GM12878 (cell line): ENCODE data around the gene SYNJ2. TPM values are rescaled to one million over a fixed set of nuclear protein-coding genes. Genes with fewer than 3 reads are reported as not detected.

Source experiments
- ATAC-seq: fragments of 200-7000 bp; cut with Tn5 transposase; 3 replicates; pipeline ENCODE4 v1.9.1; 2020; ENCODE audit warnings: mild to moderate bottlenecking, moderate library complexity
- BruUV-seq: library from RNA; stranded (reverse); fragments of 400-500 nt; replicated peaks from 2 replicates; lab custom pipeline; 2021; lab: Mats Ljungman, UMichigan
- CTCF ChIA-PET: fragments of 300-600 bp; sonication (Branson Sonifier 250); formaldehyde crosslinking; extraction: SDS; loops from one replicate; lab custom pipeline; 2021; ENCODE audit warnings: inconsistent platforms; lab: Yijun Ruan, JAX
- POLR2A ChIA-PET: fragments of 350-600 bp; formaldehyde crosslinking; extraction: SDS; loops from one replicate; lab custom pipeline; 2021; ENCODE audit warnings: inconsistent platforms; lab: Charles Lee
- RAD21 ChIA-PET: fragments of 300-600 bp; sonication (Branson Sonifier 250); formaldehyde crosslinking; loops from one replicate; lab custom pipeline; 2023; ENCODE audit warnings: antibody characterized with exemption; ENCODE audit not compliant: unreplicated experiment; lab: Charles Lee
- SMC1A ChIA-PET: fragments of 300-600 bp; sonication (Branson Sonifier 250); formaldehyde crosslinking; loops from one replicate; lab custom pipeline; 2023; ENCODE audit not compliant: unreplicated experiment, uncharacterized antibody; lab: Charles Lee
- DNase-seq: peaks from one replicate; pipeline ENCODE4 v3.0.0-alpha.2; 2011; ENCODE audit warnings: low read depth, low spot score
- FAIRE-seq: peaks from 3 replicates; lab custom pipeline; 2011; peaks lifted over from hg19 to GRCh38; lab: Jason Lieb, UNC
- H2AFZ ChIP-seq: 2 replicates; pipeline ENCODE4 v1.6.0; 2011; ENCODE audit warnings: low read depth, low read length, control low read depth; ENCODE audit not compliant: control insufficient read depth
- H3K27ac ChIP-seq: 2 replicates; pipeline ENCODE4 v1.5.1; 2011; ENCODE audit warnings: control low read depth; ENCODE audit not compliant: control insufficient read depth, insufficient read depth
- H3K27me3 ChIP-seq, 2 experiments: replicated peaks in 1 of 2; 2 replicates each; pipeline versions ENCODE4 v1.6.0 to v1.6.1; 2011; ENCODE audit warnings: low read length in 1 of 2; ENCODE audit not compliant: control insufficient read depth in 2 of 2, insufficient read depth in 2 of 2
- H3K36me3 ChIP-seq, 2 experiments: 2 replicates each; pipeline ENCODE4 v1.5.1; 2011; ENCODE audit warnings: low read length in 1 of 2; ENCODE audit not compliant: control insufficient read depth in 2 of 2, insufficient read depth in 2 of 2
- H3K4me1 ChIP-seq: 2 replicates; pipeline ENCODE4 v1.6.1; 2011; ENCODE audit warnings: mild to moderate bottlenecking, low read length, moderate library complexity, mixed read lengths; ENCODE audit not compliant: control insufficient read depth, insufficient read depth
- H3K4me2 ChIP-seq: 2 replicates; pipeline ENCODE4 v1.6.0; 2011; ENCODE audit warnings: control low read depth; ENCODE audit not compliant: control insufficient read depth, insufficient read depth
- H3K4me3 ChIP-seq: fragments of 200-600 bp; sonication (generic); 2 replicates; pipeline ENCODE4 v1.5.1; 2016
- H3K79me2 ChIP-seq: 2 replicates; pipeline ENCODE4 v1.6.0; 2011; ENCODE audit warnings: low read length; ENCODE audit not compliant: control insufficient read depth, insufficient read depth
- H3K9ac ChIP-seq: 2 replicates; pipeline ENCODE4 v1.8.0; 2011; ENCODE audit warnings: low read length, control low read depth, mixed read lengths; ENCODE audit not compliant: control insufficient read depth, insufficient read depth
- H3K9me3 ChIP-seq: replicated peaks from 3 replicates; pipeline ENCODE4 v1.5.1; 2011; ENCODE audit warnings: mild to moderate bottlenecking, low read length; ENCODE audit not compliant: control insufficient read depth, insufficient read depth
- H4K20me1 ChIP-seq: 2 replicates; pipeline ENCODE4 v1.6.0; 2011; ENCODE audit not compliant: control insufficient read depth, insufficient read depth
- CBX3 ChIP-seq: fragments of 200-600 bp; sonication (generic); IDR thresholded peaks from 2 replicates; pipeline ENCODE4 v1.6.1; 2016; ENCODE audit warnings: low read depth, borderline replicate concordance
- CEBPB ChIP-seq, 2 experiments: fragments of 150-350 bp in 1 of 2; IDR thresholded peaks; 2 replicates each; pipeline ENCODE4 v1.6.1; 2012 to 2014; ENCODE audit warnings: low read depth in 2 of 2, low read length in 2 of 2, borderline replicate concordance in 1 of 2, inconsistent platforms in 1 of 2
- CHD2 ChIP-seq: IDR thresholded peaks from 2 replicates; pipeline ENCODE4 v1.6.1; 2011; ENCODE audit warnings: low read depth, low read length, improper control_type of control experiment, borderline replicate concordance
- HDAC6 ChIP-seq: fragments of 200-600 bp; sonication (generic); IDR thresholded peaks from one replicate; pipeline ENCODE4 v1.8.0; 2017; ENCODE audit warnings: antibody characterized with exemption; ENCODE audit not compliant: unreplicated experiment
- IRF4 ChIP-seq: IDR thresholded peaks from 2 replicates; pipeline ENCODE4 v1.6.1; 2011; ENCODE audit warnings: low read depth, low read length
- MYB ChIP-seq: fragments of 150-350 bp; IDR thresholded peaks from 2 replicates; pipeline ENCODE4 v1.6.1; 2014; ENCODE audit warnings: mild to moderate bottlenecking, low read depth, low read length, borderline replicate concordance
- PML ChIP-seq: IDR thresholded peaks from 2 replicates; pipeline ENCODE4 v1.6.1; 2012; ENCODE audit warnings: low read length, inconsistent platforms
- RAD51 ChIP-seq: fragments of 450-650 bp; IDR thresholded peaks from 2 replicates; pipeline ENCODE4 v1.6.1; 2016; ENCODE audit warnings: moderate library complexity, mild to moderate bottlenecking, inconsistent platforms
- SMARCA5 ChIP-seq: fragments of 450-650 bp; IDR thresholded peaks from 2 replicates; pipeline ENCODE4 v1.6.1; 2017; ENCODE audit warnings: mild to moderate bottlenecking
- STAT3 ChIP-seq: IDR thresholded peaks from 2 replicates; pipeline ENCODE4 v1.6.1; 2011; ENCODE audit warnings: low read depth, low read length, improper control_type of control experiment
- ZNF217 ChIP-seq: fragments of 450-650 bp; IDR thresholded peaks from 2 replicates; pipeline ENCODE4 v1.6.1; 2017; ENCODE audit warnings: antibody characterized with exemption, mild to moderate bottlenecking
- WGBS: methylation state at CpG from one replicate; pipeline ENCODE4 v1.1.6; 2016; ENCODE audit warnings: low lambda C conversion rate; ENCODE audit not compliant: insufficient replicate concordance, insufficient coverage; ENCODE audit errors: missing lambda C conversion rate; 5-methylcytosine and 5-hydroxymethylcytosine counted together
- in situ Hi-C: fragments of 300-500 bp; cut with MboI; formaldehyde crosslinking; loops from 9 replicates; pipeline ENCODE4 v1.14.3; 2018; ENCODE audit warnings: mixed read lengths
- intact Hi-C: fragments of 100-400 bp; cut with micrococcal nuclease; formaldehyde crosslinking; loops from one replicate; pipeline ENCODE4 v1.14.2; 2022; ENCODE audit not compliant: unreplicated experiment
- polyA plus RNA-seq, 11 experiments: library from polyadenylated mRNA; depleted of rRNA in 4 of 11; unstranded in 6 of 11; stranded (reverse) in 5 of 11; fragments of >200 nt; fragmentation: Nextera tagmentation in 4 of 11; fragmentation: Illumina TruSeq in 1 of 11; extraction: Ambion mirVana in 4 of 11; extraction: Trizol in 1 of 11; gene quantifications; 1 replicate in 1 of 11; 2 replicates in 10 of 11; pipeline versions ENCODE4 v1.2.1 to v1.2.3, GENCODE V29; 2011 to 2016; ENCODE audit warnings: inconsistent platforms in 2 of 11, missing spikeins in 2 of 11, low read depth in 1 of 11
- total RNA-seq, 4 experiments: library from RNA; depleted of rRNA in 3 of 4; stranded (reverse); fragments of >200 nt in 3 of 4; fragmentation: Illumina TruSeq in 1 of 4; extraction: Trizol in 1 of 4; gene quantifications; 2 replicates each; pipeline versions ENCODE4 v1.2.1 to v1.2.3, GENCODE V29; 2013 to 2021
- TF ChIP-seq, protein P1 (sequence below): fragments of 450-650 bp; IDR thresholded peaks from 2 replicates; pipeline ENCODE4 v1.6.1; 2017; ENCODE audit warnings: mild to moderate bottlenecking
- TF ChIP-seq, protein P2 (sequence below): IDR thresholded peaks from 2 replicates; pipeline ENCODE4 v1.6.1; 2012; ENCODE audit warnings: low read depth, low read length, improper control_type of control experiment
- TF ChIP-seq, protein P3 (sequence below): fragments of 450-650 bp; IDR thresholded peaks from 2 replicates; pipeline ENCODE4 v1.6.1; 2018; ENCODE audit warnings: borderline replicate concordance, mild to moderate bottlenecking; ENCODE audit not compliant: partially characterized antibody

Gene SYNJ2
- total and polyA plus RNA-seq, 10 of the 15 experiments (the other 5 are each of a cell fraction or from before 2014, with no cell fraction given) = 0.11 to 1.8 (median 0.57) TPM

DNA sequence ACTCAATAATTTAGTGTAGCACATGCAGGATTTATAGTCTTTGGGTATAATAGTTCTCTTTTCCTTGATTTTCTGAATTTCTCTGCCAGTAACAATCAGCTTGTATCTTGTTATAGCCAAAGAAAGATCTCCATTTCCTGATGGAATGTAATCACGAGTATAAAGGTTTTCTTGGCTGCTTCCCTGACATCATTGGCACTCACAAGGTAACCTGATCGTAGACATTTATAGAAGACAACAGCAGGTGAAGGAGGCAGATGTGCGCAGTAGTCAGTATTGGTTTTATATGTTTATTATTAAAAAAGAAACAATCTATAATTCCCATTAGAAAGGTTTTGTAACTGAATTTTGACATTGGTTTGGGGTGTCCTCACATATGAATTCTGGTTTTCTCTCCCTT is 44.3 kb upstream of the SYNJ2 start:
- no peak for DNase-seq
- BruUV-seq = no TSS peak
- CTCF ChIA-PET = interaction anchor here (1.0 to 1.8 kb wide), 2 partner anchors 14 to 28 kb away, joined by 3 to 5 read pairs; no protein-coding TSS in a partner anchor

DNA sequence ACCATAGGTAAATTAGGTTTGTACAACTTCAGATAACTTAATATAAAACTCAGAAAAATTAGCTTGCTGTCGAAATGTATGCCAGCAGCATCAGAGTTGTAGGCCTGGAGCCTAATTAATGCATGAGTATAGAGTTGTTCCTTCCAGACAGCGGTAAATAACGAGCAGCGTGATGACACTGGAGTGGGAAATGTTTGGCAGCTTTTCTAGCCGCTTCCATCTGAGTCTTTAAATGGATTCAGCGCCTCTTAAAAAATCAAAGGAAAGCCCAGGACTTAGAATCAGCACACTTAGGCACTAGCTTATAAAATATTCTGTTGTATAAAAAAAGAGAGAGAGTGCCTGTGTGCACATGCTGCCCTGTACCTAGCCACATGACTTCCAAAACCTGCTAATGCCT is 43.7 kb upstream of the SYNJ2 start:
- DNase-seq (no peak), FAIRE-seq (no peak), ATAC-seq (no peak)
- no peak overlapping the region for H3K27ac ChIP-seq
- no peak overlapping the region for H3K4me3 ChIP-seq
- no peaks in the 10 kb centered on the region for H3K4me1 ChIP-seq
- BruUV-seq = no TSS peak
- ChIA-PET RAD21 (interaction anchor here (1.6 kb wide), 1 partner anchor 10 kb away, joined by 3 read pairs; no protein-coding TSS in a partner anchor), SMC1A (no interaction called here), CTCF (no interaction called here), POLR2A (no interaction called here)
- no peak overlapping the region for H2AFZ ChIP-seq
- H3K9ac ChIP-seq = no peak overlapping the region
- H3K27me3 ChIP-seq = no peaks in the 10 kb centered on the region; a peak in 2 of 4 replicates
- in situ Hi-C loops = no loop called here
- intact Hi-C loops = no loop called here
- no peaks in the 10 kb centered on the region for H4K20me1 ChIP-seq
- H3K9me3 ChIP-seq = no peaks in the 10 kb centered on the region
- H3K79me2 ChIP-seq = no peaks in the 10 kb centered on the region
- 83% methylated on average over 6 of the region's 6 CpGs for WGBS
- H3K4me2 ChIP-seq = no peak overlapping the region
- no peaks in the 10 kb centered on the region for H3K36me3 ChIP-seq
- TF ChIP-seq, protein P1, sequence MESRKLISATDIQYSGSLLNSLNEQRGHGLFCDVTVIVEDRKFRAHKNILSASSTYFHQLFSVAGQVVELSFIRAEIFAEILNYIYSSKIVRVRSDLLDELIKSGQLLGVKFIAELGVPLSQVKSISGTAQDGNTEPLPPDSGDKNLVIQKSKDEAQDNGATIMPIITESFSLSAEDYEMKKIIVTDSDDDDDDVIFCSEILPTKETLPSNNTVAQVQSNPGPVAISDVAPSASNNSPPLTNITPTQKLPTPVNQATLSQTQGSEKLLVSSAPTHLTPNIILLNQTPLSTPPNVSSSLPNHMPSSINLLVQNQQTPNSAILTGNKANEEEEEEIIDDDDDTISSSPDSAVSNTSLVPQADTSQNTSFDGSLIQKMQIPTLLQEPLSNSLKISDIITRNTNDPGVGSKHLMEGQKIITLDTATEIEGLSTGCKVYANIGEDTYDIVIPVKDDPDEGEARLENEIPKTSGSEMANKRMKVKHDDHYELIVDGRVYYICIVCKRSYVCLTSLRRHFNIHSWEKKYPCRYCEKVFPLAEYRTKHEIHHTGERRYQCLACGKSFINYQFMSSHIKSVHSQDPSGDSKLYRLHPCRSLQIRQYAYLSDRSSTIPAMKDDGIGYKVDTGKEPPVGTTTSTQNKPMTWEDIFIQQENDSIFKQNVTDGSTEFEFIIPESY = no peak
- TF ChIP-seq CEBPB (IDR thresholded peaks at IDR 0.05; ENCODE audit: borderline replicate concordance in 1 of 2, low read depth in 2 of 2, low read length in 2 of 2) (no peak), PML (no peak), STAT3 (no peak), ZNF217 (no peak), RAD51 (no peak), HDAC6 (no peak), CBX3 (no peak), MYB (no peak)
- TF ChIP-seq, protein P2, sequence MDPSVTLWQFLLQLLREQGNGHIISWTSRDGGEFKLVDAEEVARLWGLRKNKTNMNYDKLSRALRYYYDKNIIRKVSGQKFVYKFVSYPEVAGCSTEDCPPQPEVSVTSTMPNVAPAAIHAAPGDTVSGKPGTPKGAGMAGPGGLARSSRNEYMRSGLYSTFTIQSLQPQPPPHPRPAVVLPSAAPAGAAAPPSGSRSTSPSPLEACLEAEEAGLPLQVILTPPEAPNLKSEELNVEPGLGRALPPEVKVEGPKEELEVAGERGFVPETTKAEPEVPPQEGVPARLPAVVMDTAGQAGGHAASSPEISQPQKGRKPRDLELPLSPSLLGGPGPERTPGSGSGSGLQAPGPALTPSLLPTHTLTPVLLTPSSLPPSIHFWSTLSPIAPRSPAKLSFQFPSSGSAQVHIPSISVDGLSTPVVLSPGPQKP = no peak
- TF ChIP-seq, protein P3, sequence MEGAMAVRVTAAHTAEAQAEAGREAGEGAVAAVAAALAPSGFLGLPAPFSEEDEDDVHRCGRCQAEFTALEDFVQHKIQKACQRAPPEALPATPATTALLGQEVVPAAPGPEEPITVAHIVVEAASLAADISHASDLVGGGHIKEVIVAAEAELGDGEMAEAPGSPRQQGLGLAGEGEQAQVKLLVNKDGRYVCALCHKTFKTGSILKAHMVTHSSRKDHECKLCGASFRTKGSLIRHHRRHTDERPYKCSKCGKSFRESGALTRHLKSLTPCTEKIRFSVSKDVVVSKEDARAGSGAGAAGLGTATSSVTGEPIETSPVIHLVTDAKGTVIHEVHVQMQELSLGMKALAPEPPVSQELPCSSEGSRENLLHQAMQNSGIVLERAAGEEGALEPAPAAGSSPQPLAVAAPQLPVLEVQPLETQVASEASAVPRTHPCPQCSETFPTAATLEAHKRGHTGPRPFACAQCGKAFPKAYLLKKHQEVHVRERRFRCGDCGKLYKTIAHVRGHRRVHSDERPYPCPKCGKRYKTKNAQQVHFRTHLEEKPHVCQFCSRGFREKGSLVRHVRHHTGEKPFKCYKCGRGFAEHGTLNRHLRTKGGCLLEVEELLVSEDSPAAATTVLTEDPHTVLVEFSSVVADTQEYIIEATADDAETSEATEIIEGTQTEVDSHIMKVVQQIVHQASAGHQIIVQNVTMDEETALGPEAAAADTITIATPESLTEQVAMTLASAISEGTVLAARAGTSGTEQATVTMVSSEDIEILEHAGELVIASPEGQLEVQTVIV = no peak

More for the DNA sequence above, 44.3 kb upstream of the SYNJ2 start:
- TF ChIP-seq SMARCA5 = no peak
- TF ChIP-seq IRF4 = no peak
- TF ChIP-seq CHD2 = no peak
- no peak for ATAC-seq
- Histone ChIP-seq H3K27ac (no peak overlapping the region), H3K36me3 (no peaks in the 10 kb centered on the region), H3K9ac (no peak overlapping the region), H3K79me2 (no peaks in the 10 kb centered on the region), H2AFZ (no peak overlapping the region), H3K27me3 (no peaks in the 10 kb centered on the region; a peak in 2 of 4 replicates), H3K9me3 (no peaks in the 10 kb centered on the region), H3K4me2 (no peak overlapping the region), H4K20me1 (no peaks in the 10 kb centered on the region), H3K4me1 (no peaks in the 10 kb centered on the region), H3K4me3 (no peak overlapping the region)
- intact Hi-C loops (no loop called here), in situ Hi-C loops (no loop called here)
- 84% methylated on average over 3 of the region's 3 CpGs for WGBS
- ChIA-PET SMC1A (interaction anchor here (0.9 kb wide), 1 partner anchor 23 kb away, joined by 3 read pairs; no protein-coding TSS in a partner anchor), POLR2A (no interaction called here), RAD21 (interaction anchor here (1.6 kb wide), 1 partner anchor 10 kb away, joined by 5 read pairs; no protein-coding TSS in a partner anchor)
- FAIRE-seq = no peak
